Mesothelial cell of epicardium (in vitro differentiated cells): Measurements from ENCODE around the gene GRK5. TPM values are rescaled to one million over a fixed set of nuclear protein-coding genes. Genes with fewer than 3 reads are reported as not detected.
A peak's percentile ranks its signal among the peaks of the same experiment; 100 is the strongest.

Experiments used
- DNase-seq, 2 experiments: peaks; one replicate each; pipeline ENCODE4 v3.0.0; 2021; ENCODE audit warnings: low spot score in 2 of 2; ENCODE audit not compliant: unreplicated experiment in 2 of 2
- H3K27ac Mint-ChIP-seq: 2 replicates; pipeline ENCODE4 v1.8.0; 2021; ENCODE audit warnings: mixed read lengths
- H3K27me3 Mint-ChIP-seq: 2 replicates; pipeline ENCODE4 v1.8.0; 2021; ENCODE audit warnings: low read depth, mixed read lengths
- H3K36me3 Mint-ChIP-seq: 2 replicates; pipeline ENCODE4 v1.8.0; 2021; ENCODE audit warnings: mixed read lengths
- H3K4me1 Mint-ChIP-seq: 2 replicates; pipeline ENCODE4 v1.8.0; 2021; ENCODE audit warnings: mixed read lengths
- H3K4me3 Mint-ChIP-seq: 2 replicates; pipeline ENCODE4 v1.8.0; 2021; ENCODE audit warnings: mild to moderate bottlenecking, moderate library complexity, mixed read lengths
- H3K9me3 Mint-ChIP-seq: 2 replicates; pipeline ENCODE4 v1.8.0; 2021; ENCODE audit warnings: mixed read lengths
- total RNA-seq: library from RNA; stranded (reverse); gene quantifications from 3 replicates; pipeline ENCODE4 v1.2.1, GENCODE V29; 2021
- TF ChIP-seq, protein P1 (sequence below): fragments of 200-600 bp; sonication (generic); IDR thresholded peaks from one replicate; pipeline ENCODE4 v1.5.0; 2021; ENCODE audit warnings: antibody characterized with exemption; ENCODE audit not compliant: unreplicated experiment

GRK5 gene
- total RNA-seq, 1 donor from 2014 or later: 14.5 TPM

GRCh38 chr10:119405520-119405807 is 198.1 kb downstream of the GRK5 start:
- H3K27me3 Mint-ChIP-seq: no peaks in the 10 kb centered on the region
- TF ChIP-seq, protein P1, sequence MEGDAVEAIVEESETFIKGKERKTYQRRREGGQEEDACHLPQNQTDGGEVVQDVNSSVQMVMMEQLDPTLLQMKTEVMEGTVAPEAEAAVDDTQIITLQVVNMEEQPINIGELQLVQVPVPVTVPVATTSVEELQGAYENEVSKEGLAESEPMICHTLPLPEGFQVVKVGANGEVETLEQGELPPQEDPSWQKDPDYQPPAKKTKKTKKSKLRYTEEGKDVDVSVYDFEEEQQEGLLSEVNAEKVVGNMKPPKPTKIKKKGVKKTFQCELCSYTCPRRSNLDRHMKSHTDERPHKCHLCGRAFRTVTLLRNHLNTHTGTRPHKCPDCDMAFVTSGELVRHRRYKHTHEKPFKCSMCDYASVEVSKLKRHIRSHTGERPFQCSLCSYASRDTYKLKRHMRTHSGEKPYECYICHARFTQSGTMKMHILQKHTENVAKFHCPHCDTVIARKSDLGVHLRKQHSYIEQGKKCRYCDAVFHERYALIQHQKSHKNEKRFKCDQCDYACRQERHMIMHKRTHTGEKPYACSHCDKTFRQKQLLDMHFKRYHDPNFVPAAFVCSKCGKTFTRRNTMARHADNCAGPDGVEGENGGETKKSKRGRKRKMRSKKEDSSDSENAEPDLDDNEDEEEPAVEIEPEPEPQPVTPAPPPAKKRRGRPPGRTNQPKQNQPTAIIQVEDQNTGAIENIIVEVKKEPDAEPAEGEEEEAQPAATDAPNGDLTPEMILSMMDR: no peak
- peaks cover 11% of the 10 kb centered on the region for H3K4me1 Mint-ChIP-seq
- no peak for DNase-seq
- H3K9me3 Mint-ChIP-seq: no peaks in the 10 kb centered on the region
- H3K27ac Mint-ChIP-seq: no peak overlapping the region
- H3K36me3 Mint-ChIP-seq: no peaks in the 10 kb centered on the region
- H3K4me3 Mint-ChIP-seq: no peak overlapping the region

- no peaks in the 10 kb centered on the region for H3K9me3 Mint-ChIP-seq
- H3K36me3 Mint-ChIP-seq: no peaks in the 10 kb centered on the region
- H3K4me1 Mint-ChIP-seq: peaks cover 11% of the 10 kb centered on the region
- TF ChIP-seq, protein P1: no peak
- H3K4me3 Mint-ChIP-seq: no peak overlapping the region
- H3K27me3 Mint-ChIP-seq: no peaks in the 10 kb centered on the region
- peak overlapping the region; percentile 21 for H3K27ac Mint-ChIP-seq
- no peak for DNase-seq
These were observed 198.8 kb downstream of the GRK5 start for GRCh38 chr10:119406137-119406536.

DNA sequence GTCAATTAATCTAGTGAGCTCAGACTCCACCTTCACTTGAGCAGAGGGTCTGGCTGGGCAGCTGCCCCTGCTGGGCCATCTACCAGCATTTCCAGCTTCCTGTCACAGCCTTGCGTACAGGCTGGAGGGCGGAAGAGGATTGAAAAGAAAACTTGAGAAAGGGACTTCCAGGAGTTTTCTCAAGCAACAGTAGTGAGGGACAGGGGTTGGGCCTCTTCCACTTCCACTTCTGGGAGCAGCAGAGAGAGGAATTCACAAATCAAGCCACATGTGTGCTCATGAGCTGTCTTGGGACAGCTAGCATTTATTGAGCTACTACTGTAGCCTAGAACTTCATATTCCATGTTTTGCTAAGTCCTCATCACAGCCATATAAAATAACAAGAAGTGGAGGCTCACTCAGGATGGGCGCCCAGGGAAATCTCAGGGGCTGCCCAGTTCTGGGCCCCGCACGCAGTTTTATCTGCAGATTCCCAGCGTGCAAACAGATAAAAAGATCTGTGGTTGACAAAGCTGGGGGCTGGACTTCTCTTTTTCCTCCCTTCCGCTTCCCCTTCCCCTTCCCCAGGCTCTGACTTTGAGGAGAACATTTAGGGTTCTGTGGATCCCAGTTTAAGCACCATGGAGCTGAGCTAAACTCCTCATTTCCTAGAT is 199.4 kb downstream of the GRK5 start:
- Mint-ChIP-seq H3K27ac (peak overlapping the region; percentile 21), H3K27me3 (no peaks in the 10 kb centered on the region), H3K9me3 (no peaks in the 10 kb centered on the region), H3K36me3 (no peaks in the 10 kb centered on the region), H3K4me3 (no peak overlapping the region), H3K4me1 (peaks cover 12% of the 10 kb centered on the region)
- DNase-seq: no peak
- TF ChIP-seq, protein P1: no peak

DNA sequence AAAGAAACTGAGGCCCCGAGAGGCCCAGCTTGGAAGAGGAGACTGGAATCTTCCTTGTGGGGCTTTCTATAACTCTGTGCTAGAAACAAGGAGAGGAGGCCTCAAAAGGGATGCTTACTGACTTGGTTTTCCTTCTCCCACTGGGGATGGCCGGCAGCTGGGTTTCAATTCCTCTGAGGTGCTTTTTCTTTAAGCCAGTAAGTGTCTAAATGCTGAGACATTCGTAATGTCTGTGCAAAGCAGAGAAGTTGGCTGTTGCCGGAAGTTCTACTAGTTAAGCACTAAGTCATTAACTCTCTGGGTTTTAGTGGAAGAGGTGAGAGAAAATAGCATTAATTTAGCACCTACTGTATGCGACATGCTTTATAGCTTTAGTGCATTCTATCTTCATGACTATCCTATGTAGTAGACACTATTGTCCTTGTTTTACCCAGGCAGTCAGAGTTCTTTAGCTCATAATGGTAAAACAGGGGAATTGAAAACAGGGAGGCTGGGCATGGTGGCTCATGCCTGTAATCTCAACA is 199.9 kb downstream of the GRK5 start:
- H3K4me3 Mint-ChIP-seq: no peak overlapping the region
- H3K27me3 Mint-ChIP-seq: no peaks in the 10 kb centered on the region
- TF ChIP-seq, protein P1: no peak
- H3K27ac Mint-ChIP-seq: no peak overlapping the region
- H3K36me3 Mint-ChIP-seq: no peaks in the 10 kb centered on the region
- H3K9me3 Mint-ChIP-seq: no peaks in the 10 kb centered on the region
- no peak for DNase-seq
- H3K4me1 Mint-ChIP-seq: peaks cover 14% of the 10 kb centered on the region

- Mint-ChIP-seq H3K9me3 (no peaks in the 10 kb centered on the region), H3K27ac (no peak overlapping the region), H3K36me3 (no peaks in the 10 kb centered on the region), H3K27me3 (no peaks in the 10 kb centered on the region), H3K4me3 (no peak overlapping the region), H3K4me1 (peaks cover 21% of the 10 kb centered on the region)
- DNase-seq: no peak
- TF ChIP-seq, protein P1: no peak
These were observed 200.7 kb downstream of the GRK5 start for GRCh38 chr10:119408072-119408471.
